Lung (tissue), 12 donors: Measurements from ENCODE around the gene TIGAR. TPM values are rescaled to one million over a fixed set of nuclear protein-coding genes. Genes with fewer than 3 reads are reported as not detected.

ENCODE experiments used
- ATAC-seq: fragments of 200-7000 bp; cut with Tn5 transposase; one replicate; pipeline ENCODE4 v1.9.1; 2020; ENCODE audit warnings: moderate number of reproducible peaks; ENCODE audit not compliant: insufficient read depth, low FRiP score
- DNase-seq, 3 donors: peaks; one replicate each; pipeline ENCODE4 v3.0.0-alpha.2; 2013 to 2017
- H3K27ac ChIP-seq, 2 donors: one replicate each; pipeline ENCODE4 v1.5.1; 2013; ENCODE audit warnings: mild to moderate bottlenecking in 2 of 2, moderate library complexity in 2 of 2, control low read depth in 1 of 2, inconsistent platforms in 1 of 2, low read depth in 1 of 2, low read length in 1 of 2
- H3K27me3 ChIP-seq, 3 donors: one replicate each; pipeline ENCODE4 v1.5.1; 2013; ENCODE audit warnings: low read length in 2 of 3; ENCODE audit not compliant: control insufficient read depth in 3 of 3, insufficient read depth in 3 of 3
- H3K36me3 ChIP-seq, 4 donors: one replicate each; pipeline ENCODE4 v1.5.1; 2013; ENCODE audit warnings: low read length in 4 of 4, mild to moderate bottlenecking in 1 of 4, moderate library complexity in 1 of 4; ENCODE audit not compliant: control insufficient read depth in 4 of 4, insufficient read depth in 4 of 4
- H3K4me1 ChIP-seq, 5 donors: one replicate each; pipeline ENCODE4 v1.5.1; 2013; ENCODE audit warnings: low read length in 5 of 5, mild to moderate bottlenecking in 2 of 5, moderate library complexity in 1 of 5; ENCODE audit not compliant: control insufficient read depth in 5 of 5, insufficient read depth in 5 of 5
- H3K4me3 ChIP-seq: one replicate; pipeline ENCODE4 v1.5.1; 2013; ENCODE audit warnings: mild to moderate bottlenecking, control low read depth, moderate library complexity
- H3K9ac ChIP-seq, 2 donors: one replicate each; pipeline ENCODE4 v1.5.1; 2013; ENCODE audit warnings: low read length in 2 of 2, control low read depth in 1 of 2; ENCODE audit not compliant: insufficient read depth in 1 of 2
- H3K9me3 ChIP-seq, 4 donors: one replicate each; pipeline ENCODE4 v1.5.1; 2013; ENCODE audit warnings: low read length in 3 of 4, mild to moderate bottlenecking in 1 of 4, moderate library complexity in 1 of 4; ENCODE audit not compliant: control insufficient read depth in 4 of 4, insufficient read depth in 3 of 4
- WGBS, 2 donors: extraction: QIAGEN DNeasy Blood & Tissue Kit; methylation state at CpG; one replicate each; pipeline ENCODE4 v1.1.7; 2013; 5-methylcytosine and 5-hydroxymethylcytosine counted together
- polyA plus RNA-seq, 2 donors: library from polyadenylated mRNA; stranded (reverse); fragments of 200-250 nt; gene quantifications; one replicate each; pipeline ENCODE4 v1.2.1, GENCODE V29; 2013
- total RNA-seq, 2 donors: library from RNA; depleted of rRNA in 1 of 2; stranded (reverse); fragments of >200 nt in 1 of 2; gene quantifications; one replicate each; pipeline ENCODE4 v1.2.1, GENCODE V29; 2014 to 2021
- TF ChIP-seq, protein P1 (sequence below): IDR thresholded peaks from 2 replicates; pipeline ENCODE4 v1.5.1; 2012; ENCODE audit warnings: mild to moderate bottlenecking; ENCODE audit errors: control extremely low read depth, extremely low read depth
- donor health status: control.
- donor health status: control.
- donor health status: Bipolar disorder and iron deficiency.
- donor health status: healthy.
- donor health status: DM: yes; HTN: yes; CAD: no.

The TIGAR gene
- total and polyA plus RNA-seq, 4 donors, result 1.6 to 9.1 (median 6.5) TPM

DNA sequence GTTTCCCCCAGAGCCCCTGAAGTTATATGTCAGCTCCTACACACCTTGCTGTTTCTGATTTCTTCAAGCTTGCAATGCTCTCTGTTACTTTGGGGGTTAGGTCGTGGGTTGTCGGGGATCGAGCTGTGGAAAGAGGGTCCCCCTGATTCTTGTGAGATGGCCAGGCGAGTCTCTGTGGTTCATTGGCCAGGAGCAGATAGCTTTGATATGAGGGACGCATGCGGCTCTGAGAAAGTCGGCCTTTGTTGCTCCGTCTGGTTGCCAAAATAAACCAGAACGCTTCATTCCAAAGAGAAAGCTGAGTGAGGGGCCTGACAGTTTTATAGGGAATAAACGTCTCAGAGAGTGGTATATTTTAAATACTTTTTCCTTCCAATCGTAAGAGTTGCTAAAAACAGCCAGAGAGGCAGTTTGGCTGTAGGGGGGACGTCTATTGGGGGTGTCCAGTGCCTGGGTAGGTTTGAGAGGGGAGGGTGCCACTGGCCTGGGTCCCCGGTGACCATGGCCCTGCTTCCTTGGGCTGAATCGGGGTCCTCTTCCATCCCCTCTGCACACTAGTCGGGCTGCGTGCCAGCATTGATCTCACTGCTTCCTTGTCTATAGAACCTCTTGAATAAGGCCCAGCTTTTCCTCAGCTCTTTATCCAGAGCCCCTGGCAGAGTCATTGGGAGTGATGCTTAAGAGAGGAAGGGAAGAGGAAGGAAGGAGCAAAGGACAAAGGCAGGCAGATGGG lies 28.5 kb upstream of the TIGAR start:
- DNase-seq, result no peak
- ATAC-seq, result no peak

DNA sequence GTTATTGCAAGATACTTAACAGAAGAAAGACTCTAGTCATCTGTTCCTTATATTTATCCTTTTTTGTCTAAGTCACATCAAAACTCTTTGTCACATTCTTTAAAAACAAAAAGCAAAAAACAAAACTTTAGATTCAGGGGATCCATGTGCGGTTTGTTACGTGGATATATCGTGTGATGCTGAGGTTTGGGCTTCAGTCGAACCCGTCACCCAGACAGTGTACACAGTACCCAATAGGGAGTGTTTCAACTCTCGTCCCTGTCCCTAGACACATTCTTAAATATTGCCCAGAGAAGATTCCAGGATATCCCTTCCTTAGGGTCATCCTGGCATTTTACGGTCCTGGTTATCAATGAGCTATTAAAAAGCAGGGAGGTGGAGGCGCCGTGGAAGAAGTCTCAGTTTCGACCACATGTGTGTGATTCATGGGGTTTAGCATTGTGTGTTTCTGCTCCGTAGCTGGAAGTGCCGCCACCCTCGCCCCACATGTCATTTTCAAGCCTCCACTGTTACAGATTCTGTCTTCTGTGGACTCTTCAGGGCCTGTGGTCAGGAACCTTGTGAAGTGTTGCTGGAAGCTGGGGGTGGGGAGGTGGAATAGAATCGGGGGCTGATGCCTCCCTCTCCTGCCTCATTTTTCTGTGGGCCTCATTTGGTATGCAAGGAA lies 27.6 kb upstream of the TIGAR start:
- H3K4me1 ChIP-seq, result peaks cover 0 to 6% (median 4%) of the 10 kb centered on the region in 5 donors
- H3K4me3 ChIP-seq, result no peak overlapping the region
- TF ChIP-seq, protein P1, sequence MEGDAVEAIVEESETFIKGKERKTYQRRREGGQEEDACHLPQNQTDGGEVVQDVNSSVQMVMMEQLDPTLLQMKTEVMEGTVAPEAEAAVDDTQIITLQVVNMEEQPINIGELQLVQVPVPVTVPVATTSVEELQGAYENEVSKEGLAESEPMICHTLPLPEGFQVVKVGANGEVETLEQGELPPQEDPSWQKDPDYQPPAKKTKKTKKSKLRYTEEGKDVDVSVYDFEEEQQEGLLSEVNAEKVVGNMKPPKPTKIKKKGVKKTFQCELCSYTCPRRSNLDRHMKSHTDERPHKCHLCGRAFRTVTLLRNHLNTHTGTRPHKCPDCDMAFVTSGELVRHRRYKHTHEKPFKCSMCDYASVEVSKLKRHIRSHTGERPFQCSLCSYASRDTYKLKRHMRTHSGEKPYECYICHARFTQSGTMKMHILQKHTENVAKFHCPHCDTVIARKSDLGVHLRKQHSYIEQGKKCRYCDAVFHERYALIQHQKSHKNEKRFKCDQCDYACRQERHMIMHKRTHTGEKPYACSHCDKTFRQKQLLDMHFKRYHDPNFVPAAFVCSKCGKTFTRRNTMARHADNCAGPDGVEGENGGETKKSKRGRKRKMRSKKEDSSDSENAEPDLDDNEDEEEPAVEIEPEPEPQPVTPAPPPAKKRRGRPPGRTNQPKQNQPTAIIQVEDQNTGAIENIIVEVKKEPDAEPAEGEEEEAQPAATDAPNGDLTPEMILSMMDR, result no peak
- WGBS, 2 donors, result 85 to 91% methylated on average over 14 of the region's 14 CpGs
- no peaks in the 10 kb centered on the region for H3K9me3 ChIP-seq
- H3K36me3 ChIP-seq, result peaks cover 0 to 42% (median 22%) of the 10 kb centered on the region in 4 donors
- H3K9ac ChIP-seq, result no peak overlapping the region
- DNase-seq, result no peak
- H3K27me3 ChIP-seq, result no peaks in the 10 kb centered on the region
- H3K27ac ChIP-seq, result peak overlapping the region in 1 of 2 donors; percentile 33
- ATAC-seq, result no peak

More for the DNA sequence above, 28.5 kb upstream of the TIGAR start:
- 81 to 90% methylated on average over 16 of the region's 16 CpGs for WGBS, 2 donors
- H3K9me3 ChIP-seq, result no peaks in the 10 kb centered on the region
- no peak overlapping the region for H3K4me3 ChIP-seq
- H3K9ac ChIP-seq, result no peak overlapping the region
- TF ChIP-seq, protein P1, result no peak
- peaks cover 0 to 40% (median 23%) of the 10 kb centered on the region in 4 donors for H3K36me3 ChIP-seq
- no peaks in the 10 kb centered on the region for H3K27me3 ChIP-seq
- peaks cover 0 to 6% (median 4%) of the 10 kb centered on the region in 5 donors for H3K4me1 ChIP-seq
- peak overlapping the region in 1 of 2 donors; percentile 17 for H3K27ac ChIP-seq

DNA sequence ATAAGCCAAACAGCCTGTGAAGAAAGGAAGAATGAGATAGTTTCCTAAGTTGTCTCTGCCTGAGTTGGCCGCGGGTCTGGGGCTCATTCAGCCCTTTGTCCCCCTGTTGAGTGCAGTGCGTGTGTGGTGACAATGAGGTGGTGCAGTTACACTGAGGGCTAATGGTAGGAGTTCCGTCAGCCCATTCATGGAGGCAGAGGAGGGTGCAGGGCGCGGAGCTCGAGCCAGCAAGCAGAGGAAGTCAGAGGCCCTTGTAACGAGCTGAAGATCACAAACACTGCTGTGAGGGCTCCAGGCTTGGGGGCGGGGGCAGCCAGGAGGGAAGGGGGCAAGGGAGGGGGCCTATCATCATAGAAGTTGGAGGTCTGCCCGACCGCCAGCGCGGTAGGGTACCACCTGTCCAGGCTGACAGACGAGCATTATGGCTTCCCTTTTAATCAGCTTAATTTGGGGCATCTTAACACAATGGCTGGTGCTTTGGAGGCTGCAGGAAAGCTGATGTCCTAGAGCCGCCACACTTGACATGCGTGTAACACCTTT lies 27.0 kb upstream of the TIGAR start:
- no peaks in the 10 kb centered on the region for H3K9me3 ChIP-seq
- 75 to 76% methylated on average over 16 of the region's 16 CpGs for WGBS, 2 donors
- H3K4me1 ChIP-seq, result peaks cover 0 to 6% (median 1%) of the 10 kb centered on the region in 5 donors
- no peak for DNase-seq
- no peak for ATAC-seq
- no peak overlapping the region for H3K4me3 ChIP-seq
- peaks cover 0 to 41% (median 18%) of the 10 kb centered on the region in 4 donors for H3K36me3 ChIP-seq
- TF ChIP-seq, protein P1, result no peak
- H3K27me3 ChIP-seq, result no peaks in the 10 kb centered on the region
- no peak overlapping the region for H3K27ac ChIP-seq
- H3K9ac ChIP-seq, result no peak overlapping the region
